Hypothalamus (tissue), 51 donors: Measurements from ENCODE around the gene CLDN3.

Experiments
- DNase-seq, 51 donors: peaks; one replicate each; lab custom pipeline; 2025; lab: John Stamatoyannopoulos, UW

Gene CLDN3

DNA sequence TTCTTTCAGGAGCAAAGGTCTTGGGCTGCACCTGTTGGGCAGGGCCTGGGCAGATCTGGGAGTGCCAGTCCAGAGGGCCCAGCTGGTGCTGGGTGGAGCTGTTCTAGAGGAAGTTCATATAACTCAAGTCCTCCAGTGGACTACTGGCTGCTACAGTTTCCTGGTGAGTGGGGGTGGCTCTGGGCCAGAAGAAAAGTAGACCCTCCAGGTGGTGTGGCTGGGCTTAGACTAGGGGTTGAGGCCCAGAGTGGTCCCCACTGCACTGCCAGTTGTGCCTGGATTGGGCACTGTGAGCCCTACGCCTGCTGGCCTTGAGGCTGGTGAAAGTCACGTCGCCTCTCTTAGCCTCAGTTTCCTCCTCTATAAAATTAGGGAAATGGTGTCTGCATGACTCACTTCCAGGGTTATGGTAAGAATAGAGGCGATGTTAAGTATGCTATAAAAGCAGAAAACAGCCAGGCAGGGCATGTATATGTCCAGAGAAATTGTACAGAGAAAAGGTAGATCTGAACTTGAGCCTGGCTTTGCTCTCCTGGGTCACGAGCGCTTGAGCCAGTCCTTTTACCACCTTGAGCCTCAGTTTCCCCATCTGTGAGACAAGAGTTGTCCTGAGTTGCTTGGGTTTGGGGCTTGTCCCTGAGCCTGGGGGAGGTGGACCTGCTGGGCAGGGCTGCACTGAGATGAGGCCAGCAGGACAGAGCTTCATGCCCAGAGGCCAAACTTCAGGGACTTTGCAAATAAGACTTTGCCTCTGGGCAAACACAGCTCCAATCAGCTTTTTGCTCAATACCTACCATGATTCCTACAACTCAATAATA, 3.8 kb upstream of the CLDN3 start:
- no peak for DNase-seq

DNA sequence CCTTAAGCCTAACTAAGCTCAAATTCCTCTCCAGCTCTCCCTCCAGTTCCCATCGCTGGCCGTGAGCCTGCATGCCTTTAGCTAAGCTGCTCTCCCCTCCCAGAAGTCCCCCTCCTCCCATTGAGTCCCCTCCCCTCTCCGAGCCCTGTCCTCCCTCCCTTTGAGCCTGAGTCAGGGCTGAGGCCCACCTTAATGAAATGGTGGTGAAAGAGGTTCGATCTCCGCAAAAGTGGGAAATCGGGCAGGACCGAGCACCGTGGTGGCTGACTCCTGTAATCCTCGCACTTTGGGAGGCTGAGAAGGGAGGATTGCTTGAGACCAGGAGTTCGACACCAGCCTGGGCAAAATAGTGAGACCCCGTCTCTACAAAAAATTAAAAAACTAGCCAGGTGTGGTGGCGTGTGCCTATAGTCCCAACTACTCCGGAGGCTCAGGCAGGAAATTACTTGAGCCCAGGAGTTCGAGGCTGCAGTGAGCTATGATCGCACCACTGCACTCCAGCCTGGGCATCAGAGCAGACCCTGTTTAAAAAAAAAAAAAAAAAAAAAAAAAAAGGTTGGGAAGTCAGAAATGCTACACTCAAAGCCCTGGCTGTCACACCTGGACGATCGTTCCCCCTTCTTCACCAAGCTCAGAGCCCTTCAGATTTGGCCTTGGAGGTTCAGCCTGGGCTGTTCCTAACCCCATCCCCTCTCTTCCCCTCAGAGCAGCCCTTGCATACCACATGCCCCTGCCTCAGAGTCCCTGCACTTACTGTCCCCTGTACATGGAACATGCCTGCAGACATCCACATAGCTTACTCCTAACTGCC, 995 bp upstream of the CLDN3 start:
- DNase-seq: no peak

DNA sequence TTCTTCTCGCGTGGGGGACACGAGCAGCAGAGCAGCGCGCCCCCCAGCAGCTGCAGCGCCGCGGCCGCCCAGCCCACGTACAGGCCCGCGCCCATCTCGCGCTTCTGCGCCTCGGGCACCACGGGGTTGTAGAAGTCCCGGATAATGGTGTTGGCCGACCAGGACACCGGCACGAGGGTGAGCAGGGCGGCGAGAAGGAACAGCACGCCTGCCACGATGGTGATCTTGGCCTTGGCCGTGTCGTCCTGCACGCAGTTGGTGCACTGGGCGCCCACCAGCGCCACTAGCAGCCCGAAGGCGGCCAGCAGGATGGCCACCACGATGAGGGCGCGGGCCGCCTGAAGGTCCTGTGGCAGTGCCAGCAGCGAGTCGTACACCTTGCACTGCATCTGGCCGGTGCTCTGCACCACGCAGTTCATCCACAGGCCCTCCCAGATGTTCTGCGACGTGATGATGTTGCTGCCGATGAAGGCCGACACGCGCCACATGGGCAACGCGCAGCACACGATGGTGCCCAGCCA, 529 bp downstream of the CLDN3 start:
- DNase-seq: no peak

DNA sequence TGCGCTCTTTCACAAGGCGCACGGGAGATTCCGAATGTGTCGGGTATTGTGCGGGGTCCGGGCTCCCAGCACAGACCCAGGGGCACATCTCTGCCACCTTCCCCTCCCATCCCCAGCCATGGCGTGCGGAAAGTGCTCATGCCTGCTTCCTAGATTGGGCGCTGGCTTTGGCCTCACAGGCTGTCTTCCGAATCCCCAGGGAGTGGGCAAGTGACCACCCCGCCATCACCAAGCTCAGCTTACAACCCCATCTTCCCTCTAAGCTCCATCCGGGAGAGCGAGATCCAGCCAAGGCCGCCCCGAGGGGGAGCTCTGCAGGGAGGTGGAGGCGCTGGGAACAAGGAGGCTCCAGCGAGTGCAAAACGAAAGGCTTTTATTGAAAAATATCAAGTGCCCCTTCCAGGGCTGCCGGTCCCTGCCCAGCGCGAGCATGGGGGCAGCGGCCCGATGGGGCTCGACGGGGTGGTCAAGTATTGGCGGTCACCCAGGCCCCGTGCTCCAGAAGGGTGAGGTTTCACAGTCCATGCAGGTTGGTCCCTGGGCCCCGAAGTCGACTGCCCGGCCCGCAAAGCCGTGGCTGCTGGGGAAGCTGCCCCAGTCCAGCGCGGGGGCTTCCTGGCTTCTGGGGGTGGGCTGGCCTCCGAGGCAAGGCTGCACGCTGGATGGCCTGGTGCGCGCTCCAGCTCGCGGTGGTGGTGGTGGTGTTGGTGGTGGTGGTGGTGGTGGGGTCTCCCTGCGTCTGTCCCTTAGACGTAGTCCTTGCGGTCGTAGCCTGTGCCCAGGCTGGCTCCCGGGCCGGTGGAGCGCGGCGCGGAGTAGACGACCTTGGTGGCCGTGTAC, 1.2 kb downstream of the CLDN3 start:
- DNase-seq: no peak

DNA sequence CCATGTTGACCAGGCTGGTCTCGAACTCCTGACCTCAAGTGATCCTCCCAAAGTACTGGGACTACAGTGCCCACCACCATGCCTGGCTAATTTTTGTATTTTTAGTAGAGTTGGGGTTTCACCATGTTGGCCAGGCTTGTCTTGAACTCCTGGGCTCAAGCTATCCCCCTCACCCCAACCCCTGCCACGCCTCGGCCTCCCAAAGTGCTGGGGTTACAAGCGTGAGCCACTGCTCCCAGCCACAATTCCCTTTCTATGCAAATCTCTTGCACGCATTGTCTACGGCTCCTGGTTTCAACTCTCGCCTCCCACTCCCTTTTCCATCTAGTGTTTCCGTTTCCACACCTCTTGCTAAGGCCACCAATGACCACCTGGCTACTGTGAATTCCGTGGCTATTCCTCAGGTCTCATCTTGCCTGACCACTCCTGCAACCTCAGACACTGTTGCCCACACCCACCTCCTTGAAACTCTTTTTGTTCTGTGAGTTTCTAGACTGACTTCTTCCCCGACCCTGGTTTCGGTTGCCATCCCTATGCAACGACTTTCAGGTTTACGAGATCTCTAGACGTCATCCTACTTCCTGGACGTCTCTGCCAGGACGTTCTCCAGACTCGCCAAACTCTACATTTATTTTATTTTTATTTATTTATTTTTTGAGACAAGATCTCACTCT, 3.4 kb downstream of the CLDN3 start:
- no peak for DNase-seq

DNA sequence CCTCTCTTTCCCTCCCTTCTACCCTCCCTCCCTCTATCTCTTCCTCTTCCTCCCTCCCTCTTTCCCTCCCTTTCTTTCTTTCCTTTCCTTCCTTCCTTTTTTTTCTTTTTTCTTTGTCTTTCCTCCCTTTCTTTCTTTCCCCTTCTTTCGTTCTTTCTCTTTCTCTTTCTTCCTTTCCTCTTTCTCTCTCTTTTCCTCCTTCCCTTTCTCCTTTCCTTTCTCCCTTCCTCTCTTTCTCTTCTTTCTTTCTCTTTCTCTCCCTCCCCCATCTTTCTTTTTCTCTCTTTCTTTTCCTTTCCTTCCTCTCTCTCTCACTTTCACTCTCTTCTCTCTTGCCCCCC, 7.4 kb downstream of the CLDN3 start:
- DNase-seq: no peak

DNA sequence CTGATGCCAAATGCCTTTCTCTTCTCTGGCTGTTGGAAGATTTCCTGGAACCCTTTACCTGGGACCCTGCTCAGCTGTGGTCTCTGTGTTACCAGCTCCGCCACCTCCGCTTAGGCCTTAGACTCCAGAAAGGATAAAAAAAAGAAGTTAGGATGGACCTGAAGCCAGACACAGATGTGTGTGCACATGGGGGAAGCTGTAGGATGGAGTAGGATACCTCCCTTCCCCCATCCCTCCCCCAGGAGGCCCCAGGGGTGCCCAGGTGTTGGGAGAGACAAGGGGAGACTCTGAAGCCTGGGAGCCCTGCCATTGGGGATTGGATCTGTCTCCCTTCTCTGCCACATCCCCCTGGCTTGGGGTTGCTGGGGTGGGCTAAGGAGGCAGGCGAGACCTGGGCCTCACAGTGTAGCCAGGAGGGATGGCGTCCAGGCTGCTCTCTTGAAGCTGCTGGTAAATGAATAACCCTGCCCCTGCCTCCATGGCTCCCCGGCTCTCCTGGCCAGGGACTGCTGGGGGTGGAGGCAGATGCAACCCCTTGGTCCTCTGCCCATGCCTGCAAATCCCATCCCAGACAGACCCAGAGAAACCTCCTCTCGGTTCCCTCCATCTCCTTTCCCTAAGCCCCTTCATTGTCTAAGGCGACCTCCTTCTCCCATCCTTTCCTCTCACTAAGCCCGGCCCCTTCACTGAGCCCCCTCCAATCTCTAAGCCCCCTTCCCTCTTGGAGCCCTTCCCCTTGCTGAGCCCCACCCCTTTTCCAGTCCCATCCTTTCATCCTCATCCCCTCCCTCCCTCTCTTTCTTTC, 8.0 kb downstream of the CLDN3 start:
- DNase-seq: no peak

DNA sequence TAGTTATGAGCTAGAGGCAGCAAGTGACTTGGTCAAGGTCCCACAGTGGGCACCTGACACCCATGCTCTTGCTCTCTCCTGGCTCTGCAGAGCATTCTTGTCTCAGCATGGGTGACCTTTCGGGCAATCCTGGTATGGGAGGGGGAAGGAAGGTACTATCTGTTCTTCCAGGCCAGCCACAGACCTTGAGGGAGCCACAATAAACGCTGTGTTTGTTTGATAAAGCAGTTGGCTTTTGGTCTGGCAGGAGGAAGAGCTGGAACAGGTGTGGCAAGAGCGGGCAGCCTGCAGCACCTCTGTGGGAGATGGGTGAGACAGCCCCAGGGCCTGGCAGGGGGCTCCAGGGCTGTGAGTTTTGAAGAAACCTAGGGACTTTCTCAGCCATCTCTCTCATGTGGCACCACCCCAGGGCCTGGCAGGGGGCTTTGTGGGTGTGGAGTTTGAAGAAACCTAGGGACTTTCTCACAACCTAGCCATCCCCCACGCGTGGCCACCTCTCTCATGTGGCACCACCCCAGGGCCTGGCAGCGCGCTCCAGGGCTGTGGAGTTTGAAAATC, 11.4 kb downstream of the CLDN3 start:
- DNase-seq: no peak

DNA sequence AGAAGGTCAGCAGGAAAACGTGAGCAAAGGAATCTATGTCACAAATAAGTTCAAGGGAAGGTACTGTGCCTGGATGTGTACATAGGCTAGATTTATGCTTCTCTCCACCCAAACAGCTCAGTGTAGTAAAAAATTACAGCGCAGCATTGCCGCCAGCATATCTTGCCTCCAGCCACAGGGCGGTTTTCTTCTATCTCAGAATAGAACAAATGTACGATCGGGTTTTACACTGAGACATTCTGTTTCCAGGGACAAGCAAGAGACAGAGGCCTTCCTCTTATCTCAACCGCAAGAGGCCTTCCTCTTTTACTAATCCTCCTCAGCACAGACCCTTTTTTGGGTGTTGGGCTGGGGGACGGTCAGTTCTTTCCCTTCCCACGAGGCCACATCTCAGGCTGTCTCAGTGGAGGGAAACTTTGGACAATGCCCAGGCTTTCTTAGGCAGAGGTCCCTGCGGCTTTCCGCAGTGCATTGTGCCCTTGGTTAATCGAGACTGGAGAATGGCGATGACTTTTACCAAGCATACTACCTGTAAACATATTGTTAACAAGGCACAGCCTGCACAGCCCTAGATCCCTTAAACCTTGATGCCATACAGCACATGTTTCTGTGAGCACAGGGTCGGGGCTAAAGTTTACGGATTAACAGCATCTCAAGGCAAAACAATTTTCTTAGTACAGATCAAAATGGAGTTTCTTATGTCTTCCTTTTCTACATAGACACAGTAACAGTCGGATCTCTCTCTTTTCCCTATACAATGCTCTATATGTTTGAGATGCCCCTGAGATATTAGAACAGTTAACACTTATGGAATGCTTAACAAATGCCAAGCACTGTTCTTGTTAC, 19.9 kb downstream of the CLDN3 start:
- DNase-seq: peak in 3 of 51 donors; percentile 13 to 28 (median 16)

DNA sequence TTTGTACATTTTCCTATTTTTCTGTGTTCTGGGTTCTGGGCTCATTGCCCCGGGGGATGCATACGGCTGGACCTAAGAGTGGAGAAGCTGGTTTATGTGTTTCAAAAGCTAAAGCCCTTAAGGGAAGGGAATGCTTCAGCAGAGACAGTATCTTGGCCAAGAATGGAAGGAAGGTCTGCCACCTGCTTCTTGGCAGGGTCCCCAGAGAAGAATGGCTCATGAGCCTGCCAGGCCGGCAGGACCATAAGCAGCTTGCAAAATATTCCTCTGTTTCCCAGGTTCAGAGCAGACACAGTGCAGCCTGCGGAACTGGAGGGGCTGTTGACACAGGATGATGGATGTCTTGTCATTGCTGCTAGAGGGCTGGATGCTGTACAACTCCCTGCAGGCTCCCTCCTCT, 23.7 kb downstream of the CLDN3 start:
- peak in 1 of 51 donors; percentile 12 for DNase-seq

DNA sequence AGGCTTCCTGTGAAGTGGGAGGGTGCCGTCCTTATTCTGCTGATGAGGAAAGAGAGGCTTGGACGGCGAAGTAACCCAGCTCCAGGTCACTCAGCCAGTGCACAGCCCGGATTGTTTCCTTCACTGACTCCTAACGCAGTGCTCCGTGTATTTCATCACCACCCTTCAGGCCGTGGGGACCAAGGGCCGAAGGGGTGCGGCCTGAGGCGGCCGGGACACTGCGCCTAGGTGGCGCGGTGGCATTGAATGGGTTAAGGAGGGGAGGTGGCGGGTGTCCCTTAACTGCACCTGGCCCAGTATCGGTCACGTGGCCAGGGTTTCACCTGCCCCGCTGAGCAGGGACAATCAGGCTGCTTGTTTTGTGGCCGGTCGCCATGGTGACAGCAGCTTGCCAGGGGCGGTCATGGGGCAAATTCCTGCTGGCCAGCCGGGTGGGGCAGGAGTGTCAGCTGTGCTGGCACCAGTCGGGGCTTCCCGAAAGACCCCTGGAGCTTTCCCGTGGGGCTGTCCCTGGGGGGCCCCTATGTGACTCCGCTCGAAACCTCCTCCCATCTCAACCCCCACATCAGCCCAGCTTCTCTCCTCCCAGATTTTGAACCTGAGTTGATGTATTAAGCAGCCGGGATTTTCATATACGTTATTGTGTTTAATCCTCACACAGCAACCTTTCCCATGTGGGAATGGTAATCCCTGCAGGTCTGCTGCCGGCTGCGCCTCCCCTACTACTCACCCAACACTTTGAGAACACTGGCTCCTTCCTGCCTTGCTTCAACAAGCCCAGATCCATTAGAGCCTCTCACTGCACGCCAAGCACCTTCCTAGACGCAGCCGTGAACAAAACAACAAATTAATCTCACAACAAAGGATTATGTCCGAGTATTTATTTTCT, 27.1 kb downstream of the CLDN3 start:
- DNase-seq: peak in 30 of 51 donors; percentile 7 to 70 (median 28)

DNA sequence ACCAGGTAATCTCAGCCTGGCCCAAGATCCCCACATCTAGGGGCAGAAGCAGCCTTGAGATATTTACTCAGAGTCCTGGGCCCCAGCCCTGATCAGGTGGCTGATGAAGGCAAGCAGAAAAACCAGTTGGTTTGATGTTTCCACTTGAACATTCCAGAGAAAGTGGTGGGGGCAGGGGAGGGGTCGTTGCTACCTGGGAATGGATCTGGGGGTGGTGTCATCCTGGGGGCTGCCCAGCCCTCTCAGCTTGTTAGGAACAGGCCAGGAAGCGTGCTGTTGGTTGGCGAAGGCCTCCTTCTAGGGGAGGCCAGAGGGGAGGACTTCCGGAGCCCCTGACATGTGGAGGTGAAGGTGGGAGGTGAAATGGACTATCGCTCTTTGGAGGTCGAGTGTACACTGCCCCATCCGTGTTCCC, 27.7 kb downstream of the CLDN3 start:
- DNase-seq: no peak

DNA sequence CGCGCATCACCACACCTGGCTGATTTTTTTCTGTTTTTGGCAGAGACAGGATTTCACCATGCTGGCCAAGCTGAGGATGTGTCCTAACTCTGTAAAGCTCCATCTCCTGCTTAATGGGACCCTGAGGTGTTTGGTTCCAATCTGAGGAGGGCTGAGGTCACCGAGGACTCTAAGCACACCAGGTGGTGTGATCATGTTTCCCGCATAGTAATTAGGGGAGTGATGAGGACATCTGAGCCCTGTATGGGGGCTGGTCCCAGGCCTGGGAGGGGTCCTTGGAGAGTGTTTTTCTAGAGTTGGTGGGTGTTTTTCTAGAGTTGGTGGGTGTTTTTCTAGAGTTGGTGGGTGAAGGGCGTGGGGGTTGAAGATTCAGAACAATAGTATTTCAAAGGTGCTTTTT, 28.5 kb downstream of the CLDN3 start:
- DNase-seq: no peak

DNA sequence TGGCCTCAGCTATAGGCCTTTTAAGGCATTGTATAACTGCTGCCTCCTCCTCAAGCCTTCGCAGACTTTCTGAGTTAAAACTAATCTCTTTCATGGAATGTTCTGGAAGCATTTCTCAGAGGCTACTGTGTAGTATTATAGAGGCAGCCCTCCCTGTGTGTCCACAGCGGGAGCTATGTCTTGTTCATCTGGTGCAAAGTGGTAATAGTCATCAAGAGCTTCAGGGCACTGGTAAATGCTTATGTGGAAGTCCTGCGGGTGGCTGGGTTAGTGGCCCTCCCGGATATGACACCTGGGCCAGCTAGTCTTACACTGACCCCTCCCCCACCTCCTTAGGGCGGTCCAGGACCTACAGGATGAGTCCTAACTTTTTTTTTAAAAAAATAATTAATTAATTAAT, 29.3 kb downstream of the CLDN3 start:
- no peak for DNase-seq

DNA sequence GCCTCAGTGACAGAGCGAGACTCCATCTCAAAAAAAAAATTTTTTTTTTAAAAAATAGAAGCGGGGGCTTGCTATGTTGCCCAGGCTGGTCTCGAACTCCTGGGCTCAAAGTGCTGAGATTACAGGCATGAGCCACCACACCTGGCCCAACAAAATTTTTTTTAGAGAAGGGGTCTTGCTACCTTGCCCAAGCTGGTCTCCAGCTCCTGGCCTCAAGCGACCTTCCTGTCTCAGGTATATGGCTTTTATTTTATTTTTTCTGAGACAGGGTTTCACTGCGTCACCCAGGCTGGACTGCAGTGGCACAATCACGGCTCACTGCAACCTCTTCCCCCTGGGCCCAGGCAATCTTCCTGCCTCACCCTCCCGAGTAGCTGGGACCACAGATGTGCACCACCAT, 29.9 kb downstream of the CLDN3 start:
- DNase-seq: no peak

DNA sequence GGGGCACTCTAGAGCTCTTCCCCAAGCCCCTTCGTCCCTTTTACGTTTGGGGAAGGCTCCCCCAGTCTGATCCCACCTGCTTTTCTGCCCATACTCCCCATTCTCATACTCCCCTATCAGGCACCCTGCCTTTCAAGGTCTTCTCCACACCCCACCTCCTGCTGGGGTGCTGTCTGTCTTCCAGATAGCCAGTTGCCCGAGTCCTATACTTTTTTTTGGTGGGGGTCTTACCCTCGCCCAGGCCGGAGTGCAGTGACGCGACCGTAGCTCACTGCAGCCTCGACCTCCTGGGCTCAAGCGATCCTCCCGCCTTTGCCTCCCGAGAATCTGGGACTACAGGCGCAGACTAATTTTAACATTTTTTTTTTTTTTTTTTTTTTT, 30.7 kb downstream of the CLDN3 start:
- peak in 2 of 51 donors; percentile 25 to 43 for DNase-seq
